ENCODE measurements around the gene TMEM150A. TPM values are rescaled to one million over a fixed set of nuclear protein-coding genes. Genes with fewer than 3 reads are reported as not detected.
A peak's percentile ranks its signal among the peaks of the same experiment; 100 is the strongest.

TMEM150A gene
- total and polyA plus RNA-seq, 10 donors: 9.4 to 18.8 (median 11.3) TPM

DNA sequence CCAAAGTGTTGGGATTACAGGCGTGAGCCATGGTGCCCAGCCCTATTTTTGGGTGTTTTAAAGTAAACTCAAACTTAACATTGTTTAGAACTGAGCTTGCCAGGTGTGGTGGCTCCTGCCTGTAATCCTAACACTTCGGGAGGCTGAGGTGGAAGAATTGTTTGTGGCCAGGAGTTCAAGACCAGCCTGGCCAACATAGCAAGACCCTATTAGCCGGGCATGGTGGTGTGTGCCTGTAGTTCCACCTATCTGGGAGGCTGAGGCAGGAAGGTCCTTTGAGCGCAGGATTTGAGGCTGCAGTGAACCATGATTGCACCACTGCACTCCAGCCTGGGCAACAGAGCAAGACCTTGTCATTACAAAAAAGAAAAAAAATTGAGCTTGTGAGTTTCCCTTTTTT lies 48.0 kb upstream of the TMEM150A start:
- no peaks in the 10 kb centered on the region for H3K27me3 ChIP-seq (replicated peaks in 1 of 7)
- DNase-seq: no peak
- peaks cover 0 to 25% (median 12%) of the 10 kb centered on the region in 6 donors for H3K4me1 ChIP-seq
- 95 to 99% (median 95%) methylated on average over 4 of the region's 4 CpGs for WGBS, 5 donors
- H3K9me3 ChIP-seq: no peaks in the 10 kb centered on the region
- no peak overlapping the region for H3K4me3 ChIP-seq
- peaks cover 3 to 99% (median 72%) of the 10 kb centered on the region in 6 donors for H3K36me3 ChIP-seq
- TF ChIP-seq, protein P1, sequence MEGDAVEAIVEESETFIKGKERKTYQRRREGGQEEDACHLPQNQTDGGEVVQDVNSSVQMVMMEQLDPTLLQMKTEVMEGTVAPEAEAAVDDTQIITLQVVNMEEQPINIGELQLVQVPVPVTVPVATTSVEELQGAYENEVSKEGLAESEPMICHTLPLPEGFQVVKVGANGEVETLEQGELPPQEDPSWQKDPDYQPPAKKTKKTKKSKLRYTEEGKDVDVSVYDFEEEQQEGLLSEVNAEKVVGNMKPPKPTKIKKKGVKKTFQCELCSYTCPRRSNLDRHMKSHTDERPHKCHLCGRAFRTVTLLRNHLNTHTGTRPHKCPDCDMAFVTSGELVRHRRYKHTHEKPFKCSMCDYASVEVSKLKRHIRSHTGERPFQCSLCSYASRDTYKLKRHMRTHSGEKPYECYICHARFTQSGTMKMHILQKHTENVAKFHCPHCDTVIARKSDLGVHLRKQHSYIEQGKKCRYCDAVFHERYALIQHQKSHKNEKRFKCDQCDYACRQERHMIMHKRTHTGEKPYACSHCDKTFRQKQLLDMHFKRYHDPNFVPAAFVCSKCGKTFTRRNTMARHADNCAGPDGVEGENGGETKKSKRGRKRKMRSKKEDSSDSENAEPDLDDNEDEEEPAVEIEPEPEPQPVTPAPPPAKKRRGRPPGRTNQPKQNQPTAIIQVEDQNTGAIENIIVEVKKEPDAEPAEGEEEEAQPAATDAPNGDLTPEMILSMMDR (IDR thresholded peaks at IDR 0.05 in 8 of 11, conservative IDR thresholded peaks at IDR 0.05 in 3 of 11): no peak
- TF ChIP-seq POLR2AphosphoS5 (IDR thresholded peaks at IDR 0.05): no peak
- H3K27ac ChIP-seq: no peak overlapping the region
- intact Hi-C loops (cut with DNase I; ENCODE audit: low total_unique reads): no loop called here

GRCh38 chr2:85649201-85650190 lies 47.0 kb upstream of the TMEM150A start:
- H3K36me3 ChIP-seq: peaks cover 3 to 100% (median 82%) of the 10 kb centered on the region in 6 donors

DNA sequence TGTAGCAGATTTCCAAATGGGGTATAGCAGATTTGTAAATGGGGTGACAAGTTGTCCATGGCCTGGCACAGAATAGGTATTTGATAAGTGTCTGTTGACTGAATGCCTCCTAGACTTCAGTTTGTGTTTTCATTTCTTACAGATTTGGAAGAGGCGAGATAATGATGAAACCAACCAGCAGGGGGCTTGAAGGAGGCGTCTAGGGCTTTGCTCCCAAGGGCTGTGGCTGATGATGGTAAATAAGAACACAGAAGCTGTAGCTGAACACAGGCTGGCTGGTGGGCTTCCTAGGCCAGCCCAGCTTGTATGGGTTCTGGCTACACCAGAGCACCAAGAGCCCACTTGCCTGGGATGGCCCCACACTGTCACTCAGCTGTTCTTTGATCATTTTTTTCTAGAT lies 46.1 kb upstream of the TMEM150A start:
- TF ChIP-seq, protein P1 (IDR thresholded peaks at IDR 0.05 in 8 of 11, conservative IDR thresholded peaks at IDR 0.05 in 3 of 11): peak in 4 of 11 experiments; percentile 12 to 26 (median 16)
- TF ChIP-seq POLR2A (IDR thresholded peaks at IDR 0.05): no peak
- Histone ChIP-seq H3K36me3 (peaks cover 6 to 100% (median 90%) of the 10 kb centered on the region in 6 donors), H3K4me3 (no peak overlapping the region), H3K4me1 (peaks cover 0 to 25% (median 12%) of the 10 kb centered on the region in 6 donors), H3K27me3 (replicated peaks in 1 of 7) (no peaks in the 10 kb centered on the region), H3K27ac (peak overlapping the region in 1 of 8 donors; percentile 13), H3K9me3 (no peaks in the 10 kb centered on the region)
- intact Hi-C loops (cut with DNase I; ENCODE audit: low total_unique reads): no loop called here
- WGBS, 5 donors: 53 to 65% (median 60%) methylated on average over 2 of the region's 2 CpGs
- no peak for DNase-seq

More at GRCh38 chr2:85649201-85650190, 47.0 kb upstream of the TMEM150A start:
- Histone ChIP-seq H3K9me3 (no peaks in the 10 kb centered on the region), H3K4me1 (peaks cover 0 to 25% (median 12%) of the 10 kb centered on the region in 6 donors), H3K27me3 (replicated peaks in 1 of 7) (no peaks in the 10 kb centered on the region), H3K27ac (no peak overlapping the region), H3K4me3 (no peak overlapping the region)
- no peak for TF ChIP-seq POLR2A (IDR thresholded peaks at IDR 0.05)
- TF ChIP-seq, protein P1 (IDR thresholded peaks at IDR 0.05 in 8 of 11, conservative IDR thresholded peaks at IDR 0.05 in 3 of 11): no peak
- no peak for TF ChIP-seq POLR2AphosphoS5 (IDR thresholded peaks at IDR 0.05)
- intact Hi-C loops (cut with DNase I; ENCODE audit: low total_unique reads): no loop called here
- 87 to 94% (median 91%) methylated on average over 9 of the region's 9 CpGs for WGBS, 5 donors
- no peak for DNase-seq

All from spleen (tissue), 11 donors.